HG02884 (cell line): Measurements from ENCODE around the gene NFATC4.
"Not testable (repeated sequence)": the region's sequence is repeated elsewhere in the genome, so short reads cannot be mapped to it uniquely, and the experiment has no call there.

Experiments
- ATAC-seq: cut with Tn5 transposase; IDR thresholded peaks from one replicate; pipeline ENCODE4 v1.9.1; 2021; ENCODE audit warnings: mild to moderate bottlenecking, moderate library complexity; ENCODE audit not compliant: unreplicated experiment

The NFATC4 gene

DNA sequence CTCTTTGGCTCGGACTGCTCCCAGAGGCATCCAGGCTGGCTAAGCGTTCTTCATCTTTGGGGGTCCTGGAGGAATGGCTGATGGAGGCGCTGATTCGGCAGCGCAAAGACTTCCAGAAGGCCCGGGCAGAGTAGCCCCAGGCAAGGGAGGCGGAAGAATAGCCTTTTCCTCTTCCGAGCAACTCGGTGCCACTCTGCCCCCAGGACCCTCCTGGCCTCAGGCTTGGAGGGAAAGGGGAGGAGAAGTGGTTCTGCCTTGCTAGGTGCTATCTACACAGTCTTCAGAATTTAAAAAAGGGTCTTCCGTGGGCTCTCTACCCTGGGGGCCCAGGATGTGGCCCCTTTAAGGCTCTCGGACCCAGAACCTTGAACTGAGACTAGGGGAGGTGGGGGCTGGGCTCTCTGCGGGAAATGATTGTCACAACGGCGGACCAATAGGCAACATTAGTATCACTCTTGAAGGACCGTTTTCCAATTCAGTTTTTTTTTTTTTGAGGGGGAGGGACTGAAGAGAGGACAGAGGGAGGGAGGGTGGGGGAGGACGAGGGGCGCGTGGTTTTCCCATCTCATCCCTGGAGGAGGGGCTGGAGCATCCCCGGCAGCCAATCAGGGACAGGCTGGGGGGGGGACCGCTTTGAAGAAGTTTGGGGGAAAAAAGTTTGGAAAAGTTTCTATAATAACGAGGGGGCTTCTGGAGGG is at the start of gene NFATC4:
NFATC4 (plus strand) TSS at position 671 of the 698 bp plus-strand sequence. CDS start 157 bp downstream, outside the sequence.
- ATAC-seq, result peak; percentile 14

DNA sequence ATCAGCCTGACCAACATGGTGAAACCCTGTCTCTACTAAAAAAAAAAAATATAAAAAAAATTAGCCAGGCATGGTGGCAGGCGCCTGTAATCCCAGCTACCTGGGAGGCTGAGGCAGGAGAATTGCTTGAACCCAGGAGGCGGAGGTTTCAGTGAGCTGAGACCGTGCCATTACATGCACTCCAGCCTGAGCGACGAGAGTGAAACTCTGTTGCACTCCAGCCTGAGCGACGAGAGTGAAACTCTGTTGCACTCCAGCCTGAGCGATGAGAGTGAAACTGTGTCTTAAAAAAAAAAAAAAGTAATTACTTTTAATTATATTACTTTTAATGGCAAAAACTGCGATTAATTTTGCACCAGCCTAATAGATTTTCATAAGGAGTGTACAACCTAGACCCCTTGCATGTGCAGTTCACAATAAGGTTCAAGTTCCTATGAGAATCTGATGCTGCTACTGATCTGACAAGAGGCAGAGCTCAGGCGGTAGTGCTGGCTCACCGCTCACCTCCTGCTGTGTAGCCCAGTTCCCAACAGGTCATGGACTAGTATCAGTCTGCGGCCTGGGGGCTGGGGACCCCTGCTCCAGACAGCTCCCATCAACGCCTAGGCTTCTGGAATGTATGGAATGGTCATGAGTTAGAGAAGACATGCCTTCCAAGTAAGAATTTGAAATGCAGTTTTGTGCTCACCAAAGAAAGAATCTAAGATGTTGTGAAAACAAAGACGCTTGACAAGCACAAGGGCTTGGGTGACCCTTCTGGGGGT is 46.6 kb upstream of the NFATC4 start:
- no peak for ATAC-seq

DNA sequence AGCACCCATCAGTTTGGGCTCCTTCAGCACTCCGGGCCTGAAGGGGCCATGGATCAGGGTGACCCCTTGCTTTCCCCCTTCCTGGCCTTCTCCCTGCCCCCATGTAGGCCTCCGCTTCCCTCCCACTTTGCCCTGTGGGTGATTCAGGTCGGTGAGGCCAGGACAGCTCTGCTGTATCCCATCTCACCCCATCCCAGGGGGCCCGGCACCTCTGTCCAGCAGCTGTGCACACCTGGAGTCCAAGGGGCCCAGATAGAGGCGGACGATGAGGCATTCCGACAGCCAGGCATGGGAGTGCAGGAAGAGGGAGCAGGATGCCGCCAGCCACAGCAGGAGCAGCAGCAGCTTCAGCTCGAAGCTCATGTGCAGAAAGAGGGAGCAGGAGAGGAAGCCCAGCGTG is 45.3 kb upstream of the NFATC4 start:
- no peak for ATAC-seq

DNA sequence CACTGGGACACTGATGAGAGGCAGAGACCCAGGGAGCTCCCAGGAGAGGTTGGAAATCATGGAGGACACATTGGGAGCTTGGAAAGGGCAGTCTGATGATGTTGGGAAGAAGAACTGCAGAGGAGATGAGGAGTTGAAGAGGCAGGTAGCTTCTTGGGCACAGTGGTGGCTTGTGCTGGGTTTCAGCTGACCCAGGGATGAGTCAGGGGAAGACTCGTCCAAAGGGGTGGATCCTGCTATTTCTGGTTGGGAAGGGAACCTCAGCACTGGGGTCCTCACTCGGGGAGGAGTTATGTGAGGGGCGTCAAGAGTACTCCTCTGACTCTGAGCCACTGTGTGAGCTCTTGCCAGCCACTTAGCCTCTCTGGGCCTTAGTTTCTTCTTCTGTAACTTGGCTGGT is 44.6 kb upstream of the NFATC4 start:
- ATAC-seq, result no peak

DNA sequence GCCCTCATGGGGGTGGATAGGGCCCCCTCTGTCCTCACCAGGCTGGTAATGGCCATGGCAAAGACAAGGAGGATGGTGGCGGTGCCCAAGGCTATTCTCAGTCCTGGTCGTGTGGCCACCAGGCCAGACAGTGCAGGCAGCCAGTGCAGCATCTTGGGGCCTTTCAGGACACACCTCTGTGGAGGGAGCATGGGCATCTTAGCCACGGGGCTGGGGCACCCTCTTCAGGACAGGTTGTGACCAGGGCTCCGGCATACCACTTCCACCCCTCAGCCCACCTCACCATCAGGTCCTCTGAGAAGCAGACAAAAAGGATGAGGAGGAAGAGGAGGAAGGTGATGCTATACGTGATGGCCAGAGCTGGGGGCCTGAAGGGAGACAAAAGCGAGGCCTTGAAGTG is 44.0 kb upstream of the NFATC4 start:
- no peak for ATAC-seq

DNA sequence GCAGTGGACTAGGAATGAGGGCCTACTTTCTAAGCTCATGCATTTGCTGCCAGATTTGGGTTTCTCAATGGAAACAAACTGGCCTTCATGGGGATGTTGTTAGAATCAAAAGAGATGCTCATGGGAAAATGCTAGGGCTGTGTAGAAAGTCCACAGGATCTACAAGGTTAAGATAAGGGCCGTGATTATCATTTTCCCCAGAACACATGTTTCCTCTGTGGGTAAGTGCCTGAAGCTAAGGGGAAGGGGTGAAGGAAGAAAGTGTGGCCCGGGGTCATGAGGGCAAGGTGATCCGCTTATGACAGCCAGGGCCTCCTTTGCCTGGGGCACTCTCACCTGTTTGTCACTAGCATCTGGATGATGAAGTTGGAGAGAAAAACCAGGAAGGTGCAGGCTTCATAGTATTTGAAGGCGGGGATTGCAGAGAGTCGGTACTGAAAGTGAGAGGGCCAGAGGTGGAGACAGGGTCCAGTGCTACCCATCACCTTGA is 42.9 kb upstream of the NFATC4 start:
- ATAC-seq, result no peak

DNA sequence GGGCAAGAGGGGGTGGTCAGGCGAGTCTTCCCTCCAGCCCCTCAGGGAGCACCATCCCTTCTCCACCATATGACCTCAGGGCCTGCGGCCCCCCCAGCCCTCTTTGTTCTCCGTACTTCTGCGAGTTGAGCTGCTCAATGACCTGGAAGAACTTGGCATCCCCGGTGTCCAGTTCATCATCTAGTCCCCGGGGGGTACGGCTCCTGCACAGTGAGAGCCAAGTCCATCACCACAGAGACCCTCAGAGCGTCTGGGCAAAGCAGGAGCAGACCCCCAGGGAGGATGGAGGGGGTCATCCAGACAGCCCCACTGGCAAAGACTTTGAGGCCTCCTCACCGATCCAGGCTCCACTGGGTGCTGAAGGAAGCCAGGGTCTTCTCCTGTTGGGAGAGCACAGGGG is 42.0 kb upstream of the NFATC4 start:
- ATAC-seq, result no peak

DNA sequence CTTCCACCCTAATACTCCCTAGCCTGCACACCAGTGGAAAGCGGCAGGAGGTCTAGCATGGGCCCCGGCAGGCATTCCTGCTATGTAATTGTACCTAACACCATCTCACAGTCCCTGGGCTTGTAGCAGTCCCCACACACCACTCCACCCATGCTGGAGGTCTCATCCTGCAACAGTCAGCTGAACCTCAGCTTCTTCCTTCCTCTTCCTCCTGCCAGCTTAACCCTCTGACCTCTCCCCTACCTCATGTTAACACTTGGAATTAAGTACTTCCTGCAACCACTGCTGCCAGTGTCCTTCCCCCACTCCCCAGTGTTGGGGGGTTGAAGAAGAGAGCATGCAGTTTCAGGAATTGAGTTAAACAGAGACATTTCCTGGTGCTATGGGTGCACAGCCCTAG is 40.7 kb upstream of the NFATC4 start:
- no peak for ATAC-seq

DNA sequence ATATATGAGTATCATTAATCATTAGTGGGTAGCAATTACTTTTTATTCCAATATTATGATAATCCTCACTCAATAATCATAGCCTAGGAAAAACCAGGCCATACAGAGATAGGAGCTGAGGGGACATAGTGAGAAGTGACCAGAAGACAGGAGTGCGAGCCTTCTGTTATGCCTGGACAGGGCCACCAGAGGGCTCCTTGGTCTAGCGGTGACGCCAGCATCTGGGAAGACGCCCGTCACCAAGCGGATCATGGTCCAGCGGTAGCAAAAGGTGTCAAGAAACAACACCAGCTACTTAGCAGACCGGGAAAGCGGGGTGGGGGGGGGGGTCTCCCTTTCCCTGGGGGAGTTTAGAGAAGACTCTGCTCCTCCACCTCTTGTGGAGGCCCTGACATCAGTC is 40.1 kb upstream of the NFATC4 start:
- not testable (repeated sequence) for ATAC-seq

DNA sequence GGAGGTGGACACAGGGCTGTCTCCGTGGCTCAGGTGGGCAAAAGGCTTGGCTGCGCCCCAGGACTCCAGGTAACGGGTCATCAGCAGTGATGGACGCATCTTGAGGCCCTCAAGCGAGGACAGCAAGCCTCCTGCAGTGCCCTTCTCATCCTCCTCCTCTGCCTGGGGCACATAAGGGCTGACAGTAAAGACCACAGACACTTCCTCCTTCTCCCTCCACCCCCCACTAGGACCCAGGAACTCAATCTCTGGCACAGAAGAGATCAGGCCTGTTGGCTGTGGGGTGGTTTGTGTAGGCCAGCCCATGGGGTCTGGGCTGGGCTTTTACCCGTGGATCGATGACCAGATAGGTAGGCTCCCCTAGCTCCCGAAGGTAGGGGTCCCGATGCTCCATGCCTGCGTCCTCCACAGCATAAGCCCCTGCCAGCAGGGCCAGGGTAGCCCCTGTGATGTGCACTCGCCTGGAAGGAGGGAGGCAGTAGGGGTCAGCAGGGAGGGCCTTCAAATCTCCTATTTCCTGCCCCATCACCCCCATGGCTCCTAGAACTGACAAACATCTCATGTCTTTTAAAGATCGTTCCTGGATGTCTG is 38.8 kb upstream of the NFATC4 start:
- no peak for ATAC-seq

DNA sequence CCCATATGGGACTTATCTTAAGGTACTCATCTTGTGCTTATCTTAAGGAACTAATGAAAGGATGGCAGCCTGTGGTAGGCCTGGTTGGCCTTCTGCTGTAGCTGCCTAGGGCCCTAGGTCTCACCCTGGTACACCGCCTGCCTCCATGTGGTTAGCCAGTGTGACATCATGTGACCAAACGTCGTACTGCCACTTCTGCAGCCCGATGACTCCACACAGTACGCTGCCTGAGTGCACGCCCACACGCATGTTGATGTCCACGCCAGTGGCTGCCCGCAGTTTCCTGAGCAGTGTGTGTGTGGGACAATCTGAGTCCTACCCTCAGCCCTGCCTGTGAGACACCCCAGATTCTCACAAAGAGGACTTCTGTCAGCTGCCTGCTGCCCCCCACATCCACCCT is 38.2 kb upstream of the NFATC4 start:
- ATAC-seq, result no peak

DNA sequence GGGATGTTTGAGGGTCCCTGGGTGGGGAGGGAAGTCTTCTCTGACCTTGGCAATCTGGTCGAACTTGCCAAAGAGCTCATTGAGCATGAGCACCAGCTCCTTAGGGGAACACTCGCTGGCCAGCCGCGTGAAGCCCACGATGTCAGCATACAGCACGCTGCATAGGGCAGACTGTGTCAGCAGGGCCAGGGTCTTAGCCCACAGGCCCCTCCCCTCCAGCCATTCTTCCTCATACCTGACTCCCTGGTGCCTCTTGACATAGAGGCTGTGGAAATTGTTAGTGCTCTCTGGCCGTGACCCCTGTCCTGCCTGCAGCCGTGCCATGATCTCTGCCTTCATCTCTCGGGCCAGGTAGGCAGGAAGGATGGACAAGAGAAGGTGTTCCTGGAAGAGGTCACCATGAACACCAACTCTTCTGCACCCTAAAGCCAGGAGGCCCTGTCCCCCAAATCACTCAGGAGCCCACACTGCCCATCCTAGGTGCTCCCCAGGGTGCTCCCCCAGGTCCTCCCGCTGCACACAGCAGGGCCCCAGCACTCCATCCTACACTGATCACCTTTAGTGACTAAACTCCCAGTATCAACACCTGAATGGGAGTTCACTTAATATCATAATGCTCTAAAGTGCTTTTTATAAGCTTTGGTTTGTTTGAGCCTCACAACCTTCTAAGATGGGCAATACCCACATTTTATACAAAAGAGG is 36.9 kb upstream of the NFATC4 start:
- no peak for ATAC-seq

DNA sequence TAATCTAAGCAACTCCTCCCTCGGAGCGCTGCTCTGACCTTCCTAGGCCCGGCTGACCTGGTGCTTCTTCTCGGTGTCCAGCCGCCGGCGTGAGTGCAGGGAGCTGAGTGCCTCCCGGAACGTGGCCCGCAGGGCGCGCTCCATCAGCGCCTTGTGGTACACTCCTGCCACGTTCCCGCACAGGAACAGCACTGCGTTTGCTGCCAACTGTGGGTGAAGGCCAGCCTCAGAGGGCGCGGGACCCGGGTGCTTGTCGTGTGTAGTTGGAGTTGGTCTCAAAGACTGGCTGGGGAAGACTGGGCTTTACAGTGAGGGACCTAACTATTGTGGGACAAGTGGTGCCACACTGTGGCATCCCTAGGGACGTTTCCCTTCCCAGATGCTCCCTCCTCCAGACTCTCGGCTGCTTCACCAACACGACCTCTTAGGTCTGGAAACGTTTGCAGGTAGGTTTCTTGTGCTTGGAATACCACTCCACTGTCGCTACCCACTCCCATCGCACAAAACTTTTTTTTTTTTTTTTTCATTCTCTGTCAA is 36.2 kb upstream of the NFATC4 start:
- no peak for ATAC-seq

DNA sequence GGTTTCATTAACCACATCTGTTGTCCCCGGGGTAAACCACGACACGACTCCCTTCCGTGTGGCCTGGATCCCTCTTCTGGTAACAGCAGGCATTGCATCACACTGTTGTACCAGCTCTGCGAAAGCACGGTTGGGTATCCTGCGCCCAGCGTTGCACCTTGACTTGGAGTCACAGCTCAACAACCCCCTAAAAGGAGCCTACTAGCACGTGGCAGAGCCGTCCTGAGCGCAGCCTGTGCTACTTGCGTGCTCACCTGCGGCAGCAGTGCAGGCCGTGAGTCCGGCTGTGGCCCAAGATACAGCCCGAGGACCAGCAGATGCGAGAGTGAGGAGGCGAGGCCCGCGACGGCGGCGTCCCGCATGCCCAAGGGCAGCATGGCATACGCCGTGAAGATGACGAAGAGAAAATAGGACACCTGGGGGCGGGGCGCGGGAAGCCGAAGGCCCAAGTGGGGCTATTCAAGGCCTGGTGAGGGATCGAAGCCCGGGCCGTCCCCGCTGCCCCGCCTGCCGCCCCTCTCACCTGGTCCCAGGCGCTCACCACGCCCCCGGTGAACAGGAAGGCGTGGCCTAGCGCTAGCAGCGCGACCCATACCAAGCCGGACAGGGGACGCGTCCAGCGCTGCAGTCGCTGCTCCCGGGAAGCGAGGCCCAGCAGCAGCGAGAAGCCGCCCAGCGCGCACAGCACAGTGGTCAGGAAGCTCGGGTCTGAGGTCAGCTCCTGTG is 35.6 kb upstream of the NFATC4 start:
- ATAC-seq, result peak; percentile 82

DNA sequence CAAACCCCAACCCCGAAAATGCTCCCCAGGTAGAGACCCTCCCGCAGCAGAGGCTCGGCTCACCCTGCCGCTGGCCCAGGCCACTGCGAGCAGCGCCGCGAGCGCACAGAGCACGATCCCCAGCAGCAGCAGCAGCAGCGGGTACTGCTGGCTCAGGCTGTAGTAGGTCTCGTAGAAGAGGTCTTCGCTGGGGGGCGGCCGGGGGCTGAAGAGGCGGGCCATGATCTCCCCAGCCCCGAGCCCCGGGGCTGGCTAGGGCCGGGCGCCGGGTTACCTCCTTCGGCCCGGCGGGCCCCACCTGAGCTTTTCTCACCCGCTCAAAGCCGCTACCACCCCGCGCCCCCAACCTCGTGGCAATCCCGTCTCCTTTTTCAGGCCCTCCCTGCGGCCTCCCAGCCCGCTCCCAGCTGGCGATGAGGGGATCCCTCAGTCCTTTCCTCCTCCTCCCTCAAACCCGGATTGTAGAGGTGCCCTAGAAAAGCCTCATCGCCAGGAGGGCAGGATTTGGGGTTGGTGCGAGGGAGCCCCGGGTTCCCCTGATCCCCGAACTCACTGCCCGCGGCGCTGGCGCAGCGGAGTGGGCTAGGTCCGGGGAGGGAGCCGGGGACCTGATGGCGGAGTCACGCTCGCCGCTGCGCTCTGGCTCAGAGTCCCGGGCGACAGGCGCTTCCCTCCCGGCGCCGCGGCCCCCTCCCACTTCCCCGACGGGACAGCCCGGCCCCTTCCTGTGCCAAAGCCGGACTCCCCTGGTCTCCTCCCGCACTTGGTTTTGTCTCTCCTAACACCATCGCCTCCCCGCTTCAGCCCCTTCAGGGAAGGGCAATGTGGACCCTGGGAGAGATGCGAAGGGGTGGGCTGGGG is 33.3 kb upstream of the NFATC4 start, which contains the start of gene ADCY4:
ADCY4 (minus strand) TSS at position 641 of the 861 bp plus-strand sequence; CDS start at position 222, 419 bp downstream.
- no peak for ATAC-seq

DNA sequence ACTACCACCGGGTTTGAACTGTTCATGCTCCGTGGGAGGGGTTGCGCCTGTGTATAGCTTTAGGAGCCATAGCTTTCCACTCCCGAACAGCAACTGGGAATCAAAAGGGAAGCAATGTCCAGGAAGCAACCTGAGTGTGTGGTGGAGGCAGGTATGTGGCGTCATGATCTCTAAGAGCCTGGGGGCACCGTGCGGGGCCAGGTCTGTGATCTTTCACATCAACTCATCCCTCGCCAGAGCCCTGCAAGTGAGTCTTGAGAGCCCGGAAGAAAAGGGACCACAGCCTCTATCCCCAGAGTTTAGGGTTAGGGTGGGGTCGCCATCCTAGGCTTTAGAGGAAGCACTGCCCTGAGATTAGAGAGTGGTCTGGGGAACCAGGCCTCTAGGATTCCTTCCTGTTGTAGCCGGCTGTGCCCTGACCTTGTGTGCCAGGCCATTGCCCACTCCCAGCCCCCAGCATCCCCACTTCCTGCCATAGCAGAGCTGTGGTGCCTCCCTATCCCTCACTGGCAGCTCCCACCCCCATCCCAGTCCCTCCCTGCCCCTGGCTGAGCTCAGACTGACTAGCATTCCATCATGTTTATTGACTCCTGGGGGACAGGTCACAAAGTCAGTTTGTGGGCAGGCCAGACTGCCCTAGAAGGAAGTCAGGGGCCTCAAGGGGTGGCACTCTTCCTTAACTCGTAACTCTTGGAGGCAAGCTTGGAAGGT is 32.4 kb upstream of the NFATC4 start:
- no peak for ATAC-seq

DNA sequence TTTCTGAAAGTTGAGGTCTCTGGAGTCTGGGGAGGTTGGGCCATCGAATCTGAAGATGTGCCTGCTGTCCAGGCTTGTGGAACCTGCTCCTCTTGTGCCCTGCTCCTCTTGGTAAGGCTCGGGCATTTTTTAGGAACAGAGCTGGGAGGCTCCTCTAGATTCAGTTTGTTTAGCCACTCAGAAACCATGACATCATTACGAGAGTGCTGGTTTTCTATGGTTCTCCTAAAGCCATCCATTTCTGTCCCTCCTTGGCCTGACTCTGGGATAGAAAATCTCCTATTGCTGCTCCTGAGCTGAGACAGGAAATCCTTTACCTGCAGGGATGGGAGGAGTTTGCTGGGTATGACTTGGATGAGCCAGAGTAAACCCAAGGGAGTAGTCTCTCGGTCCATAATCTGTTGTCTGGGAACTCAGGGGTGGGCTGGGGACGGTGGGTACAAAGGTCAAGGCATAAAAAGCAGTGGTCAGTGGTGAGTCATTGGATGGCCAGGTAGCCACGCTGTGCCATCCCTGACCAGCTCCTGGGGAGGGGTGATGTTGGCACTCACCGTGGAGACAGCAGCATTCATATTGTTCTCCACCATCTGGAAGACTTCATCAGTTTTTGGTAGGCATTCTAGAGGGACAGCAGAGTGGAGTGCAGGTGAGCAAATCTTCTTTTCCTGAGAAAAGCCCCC is 30.7 kb upstream of the NFATC4 start:
- no peak for ATAC-seq

DNA sequence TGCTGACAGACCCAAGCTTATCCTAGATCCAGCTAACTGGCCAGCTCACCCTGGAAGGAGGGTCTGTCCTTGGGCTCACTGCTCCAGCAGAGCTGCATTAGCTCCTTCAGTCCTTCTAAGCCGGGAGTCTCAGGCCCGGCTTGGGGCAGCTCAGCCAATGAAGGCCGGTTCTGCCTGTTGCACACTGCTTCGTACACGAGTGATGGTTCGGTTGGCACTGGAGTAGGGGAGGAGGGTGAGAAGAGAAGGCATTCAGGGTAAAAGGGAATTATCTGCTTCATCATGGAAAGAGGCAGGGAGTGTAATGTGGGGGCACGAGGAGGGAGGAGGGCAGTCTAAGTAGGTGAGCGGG is 30.2 kb upstream of the NFATC4 start:
- no peak for ATAC-seq
